ENCODE results near the gene CTNNA1.

The CTNNA1 gene

DNA sequence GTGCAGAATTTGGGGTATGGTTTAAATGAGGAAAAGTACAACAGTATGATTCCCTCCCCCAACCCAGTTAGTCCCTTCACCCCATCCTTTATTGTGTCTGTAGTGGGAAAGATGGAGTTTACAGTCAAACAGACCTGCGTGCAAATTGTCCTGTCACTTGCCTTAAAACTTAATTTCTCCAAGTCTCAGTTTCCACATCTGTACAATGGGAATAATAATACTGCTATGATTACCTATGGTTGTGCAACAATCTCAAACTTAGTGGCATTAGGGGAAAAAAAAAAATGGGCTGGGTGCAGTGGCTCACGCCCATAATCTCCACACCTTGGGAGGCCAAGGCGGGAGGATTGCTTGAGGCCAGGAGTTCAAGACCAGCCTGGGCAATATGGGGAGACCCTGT lies 35.8 kb upstream of the CTNNA1 start:
- FAIRE-seq: no peak
- DNase-seq (ENCODE audit: insufficient read length, low spot score): no peak
- no peak for TF ChIP-seq CTCF (IDR thresholded peaks at IDR 0.05; ENCODE audit: insufficient read depth, missing control alignments)

DNA sequence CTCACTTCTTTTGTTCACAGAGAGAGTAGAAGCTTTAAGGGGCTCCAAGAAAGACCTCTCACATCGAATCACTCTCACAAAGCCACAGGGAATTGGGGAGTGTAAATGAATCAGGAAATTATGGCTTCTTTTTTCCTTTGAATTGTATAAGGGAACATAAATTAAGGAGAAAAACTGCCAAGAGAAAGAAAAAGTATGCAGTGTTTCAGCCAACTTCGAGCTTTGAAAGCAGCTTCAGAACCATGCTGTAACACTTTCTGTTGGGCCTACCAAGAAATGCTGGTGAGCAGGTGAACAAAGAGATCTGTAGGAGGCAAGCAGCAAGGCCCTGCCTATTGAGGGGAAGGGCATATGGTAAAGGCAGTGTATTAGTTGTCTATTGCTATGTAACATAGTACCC lies 33.4 kb upstream of the CTNNA1 start:
- TF ChIP-seq CTCF (IDR thresholded peaks at IDR 0.05; ENCODE audit: insufficient read depth, missing control alignments): no peak
- FAIRE-seq (no peak), DNase-seq (ENCODE audit: insufficient read length, low spot score) (no peak)

- DNase-seq (ENCODE audit: insufficient read length, low spot score): no peak
- TF ChIP-seq CTCF (IDR thresholded peaks at IDR 0.05; ENCODE audit: insufficient read depth, missing control alignments): no peak
- FAIRE-seq: no peak
Measured at GRCh38 chr5:138720840-138721239, 32.4 kb upstream of the CTNNA1 start.

DNA sequence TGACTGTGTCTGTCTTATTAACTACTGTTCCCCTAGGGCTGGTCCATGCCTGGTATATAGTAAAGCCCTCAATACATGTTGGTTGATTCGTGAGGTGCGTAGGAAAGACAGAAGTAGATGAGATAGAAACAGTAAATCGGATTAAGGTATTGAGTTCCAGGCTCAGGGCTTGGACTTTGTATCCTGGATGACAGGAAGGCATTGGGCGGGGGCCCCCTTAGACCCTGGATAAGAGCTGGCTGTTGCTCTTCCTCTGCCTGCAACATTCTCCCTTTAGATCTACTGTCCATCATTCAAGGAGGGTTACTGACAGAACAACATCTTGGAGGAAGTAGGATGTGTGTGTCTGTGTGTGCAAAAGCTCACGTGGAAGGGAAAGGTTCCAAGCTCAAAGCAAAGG lies 31.2 kb upstream of the CTNNA1 start:
- FAIRE-seq (no peak), DNase-seq (ENCODE audit: insufficient read length, low spot score) (no peak)
- TF ChIP-seq CTCF (IDR thresholded peaks at IDR 0.05; ENCODE audit: insufficient read depth, missing control alignments): no peak

- TF ChIP-seq CTCF (IDR thresholded peaks at IDR 0.05; ENCODE audit: insufficient read depth, missing control alignments): no peak
- FAIRE-seq (no peak), DNase-seq (ENCODE audit: insufficient read length, low spot score) (no peak)
Measured at GRCh38 chr5:138722544-138723177, 30.6 kb upstream of the CTNNA1 start.

- DNase-seq (ENCODE audit: insufficient read length, low spot score) (no peak), FAIRE-seq (no peak)
Measured at GRCh38 chr5:138724470-138725146, 28.6 kb upstream of the CTNNA1 start.

More at GRCh38 chr5:138724470-138725146, 28.6 kb upstream of the CTNNA1 start:
- no peak for TF ChIP-seq CTCF (IDR thresholded peaks at IDR 0.05; ENCODE audit: insufficient read depth, missing control alignments)

All from D721Med (cell line).